ENCODE results near the gene PRKCE. TPM values are rescaled to one million over a fixed set of nuclear protein-coding genes. Genes with fewer than 3 reads are reported as not detected.
A peak's percentile ranks its signal among the peaks of the same experiment; 100 is the strongest.
"Not testable (repeated sequence)": the region's sequence is repeated elsewhere in the genome, so short reads cannot be mapped to it uniquely, and the experiment has no call there.

Gene PRKCE
- total RNA-seq, 1 donor from 2014 or later = 62.8 TPM

DNA sequence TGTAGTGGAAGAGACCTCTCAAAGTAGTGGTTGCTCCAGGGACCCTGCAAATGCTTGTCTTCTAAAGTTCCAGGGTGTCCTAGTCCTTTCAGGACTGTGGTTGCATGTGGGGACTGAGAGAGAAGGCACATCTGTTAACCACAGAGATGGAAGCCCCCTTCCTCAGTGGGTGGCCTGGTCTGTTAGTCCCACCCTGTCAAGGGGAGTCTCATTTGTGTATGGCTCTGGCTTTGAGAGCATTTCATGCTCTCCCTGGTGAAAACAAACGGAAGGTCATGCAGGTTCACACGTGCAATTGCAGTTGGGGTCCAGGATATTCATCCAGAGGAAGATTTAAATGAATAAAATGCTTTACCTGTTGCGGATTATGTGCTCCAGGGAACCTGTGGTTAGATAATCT is 219.6 kb downstream of the PRKCE start:
- no peak for FAIRE-seq
- no peak for DNase-seq (ENCODE audit: low spot score in 2 of 2)

DNA sequence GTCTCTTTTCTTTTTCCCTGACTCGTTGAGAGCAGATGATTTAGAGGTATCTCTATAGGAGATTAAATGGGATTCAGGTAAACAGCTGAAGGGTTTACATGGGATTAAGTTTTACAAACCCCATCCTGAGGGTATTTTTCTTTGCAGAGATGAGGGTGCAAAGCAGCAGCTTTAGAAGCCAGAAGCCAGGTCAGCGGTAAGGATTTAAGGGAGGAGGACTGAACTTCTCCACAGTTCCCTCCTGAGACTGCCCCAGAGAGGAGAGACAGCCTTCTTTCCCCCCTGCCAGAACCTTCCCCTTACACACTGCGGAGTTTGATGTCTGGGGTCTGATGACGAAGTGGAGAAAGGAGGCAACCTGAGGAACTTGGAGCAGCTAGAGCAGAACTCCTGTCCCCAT is 220.1 kb downstream of the PRKCE start:
- FAIRE-seq (no peak), DNase-seq (ENCODE audit: low spot score in 2 of 2) (no peak)

DNA sequence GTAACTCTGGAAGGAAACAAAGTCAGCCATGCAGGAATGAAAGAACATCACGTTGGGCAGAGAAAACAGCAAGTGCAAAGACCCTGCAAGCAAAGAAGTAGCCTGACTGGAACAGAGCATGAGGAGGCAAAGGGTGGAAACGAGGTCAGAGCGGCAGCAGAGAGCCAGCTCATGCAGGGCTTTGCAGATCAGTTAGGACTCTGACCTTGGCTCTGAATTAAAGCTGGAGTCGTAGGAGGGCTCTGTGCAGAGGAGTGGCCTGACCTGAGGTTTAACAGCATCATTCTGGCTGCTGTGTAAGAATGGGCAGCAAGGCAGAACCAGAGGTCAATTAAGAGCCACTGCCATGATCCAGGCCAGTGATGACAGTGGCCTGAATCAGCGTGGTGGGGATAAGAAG is 220.7 kb downstream of the PRKCE start:
- no peak for FAIRE-seq
- DNase-seq (ENCODE audit: low spot score in 2 of 2) = no peak

DNA sequence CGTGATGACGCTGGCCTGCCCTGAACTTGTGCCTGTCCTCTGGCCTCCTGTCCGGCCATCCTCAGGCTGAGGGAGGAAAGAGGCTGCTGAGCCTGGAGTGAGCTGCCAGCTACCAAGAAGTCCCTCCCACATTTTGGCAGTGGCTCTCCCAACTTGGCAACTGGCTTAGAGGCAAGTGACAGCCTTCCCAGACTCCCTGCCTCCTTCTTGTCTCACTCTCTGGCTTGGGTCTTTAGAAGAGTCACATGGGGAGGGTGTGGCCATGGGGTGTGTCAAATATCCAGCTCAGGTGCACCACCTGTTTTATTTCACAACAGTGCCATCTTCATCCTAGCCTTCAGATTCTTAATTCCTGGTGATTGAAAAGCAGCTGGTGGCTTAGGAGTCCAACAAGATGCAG is 222.9 kb downstream of the PRKCE start:
- DNase-seq (ENCODE audit: low spot score in 2 of 2) (peak in 1 of 2 donors; percentile 18), FAIRE-seq (no peak)

DNA sequence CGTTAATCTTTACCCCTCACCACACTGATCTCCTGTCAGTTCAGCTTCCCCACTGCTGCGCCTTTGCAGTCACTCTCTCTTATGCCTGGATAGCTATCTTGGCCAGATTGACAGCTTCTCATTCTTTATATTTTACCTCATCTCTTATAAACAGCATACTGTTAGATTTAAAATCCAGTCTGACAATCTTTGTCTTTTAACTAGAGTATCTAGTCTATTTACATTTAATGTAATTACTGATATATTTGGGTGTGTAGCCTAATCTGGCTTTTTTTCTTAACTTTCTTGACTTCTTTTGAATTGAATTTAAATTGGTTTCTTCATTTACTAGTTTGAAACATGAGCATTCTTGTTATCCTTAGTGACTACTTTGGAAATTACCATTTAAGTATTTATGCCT is 225.1 kb downstream of the PRKCE start:
- DNase-seq (ENCODE audit: low spot score in 2 of 2) (no peak), FAIRE-seq (no peak)

DNA sequence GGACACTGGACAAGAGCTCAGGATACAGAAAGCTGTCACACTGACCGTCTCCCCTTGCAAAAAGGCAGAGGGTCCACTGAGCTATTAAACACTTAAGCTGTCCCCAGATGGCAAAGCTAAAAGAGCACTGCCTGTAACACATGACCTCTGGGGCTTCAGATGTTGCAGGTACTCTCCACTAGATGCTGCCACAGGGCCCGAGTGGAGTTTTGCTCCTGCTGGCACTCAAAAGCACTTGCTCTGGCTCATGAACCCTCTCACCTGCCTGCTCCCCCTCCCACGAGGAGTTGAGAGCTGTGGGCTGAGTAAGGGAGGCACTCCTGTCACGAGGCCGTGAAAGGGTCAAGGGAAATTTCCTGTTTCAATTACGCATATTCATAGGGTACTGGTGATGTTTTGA is 227.9 kb downstream of the PRKCE start:
- DNase-seq (ENCODE audit: low spot score in 2 of 2) (no peak), FAIRE-seq (no peak)

DNA sequence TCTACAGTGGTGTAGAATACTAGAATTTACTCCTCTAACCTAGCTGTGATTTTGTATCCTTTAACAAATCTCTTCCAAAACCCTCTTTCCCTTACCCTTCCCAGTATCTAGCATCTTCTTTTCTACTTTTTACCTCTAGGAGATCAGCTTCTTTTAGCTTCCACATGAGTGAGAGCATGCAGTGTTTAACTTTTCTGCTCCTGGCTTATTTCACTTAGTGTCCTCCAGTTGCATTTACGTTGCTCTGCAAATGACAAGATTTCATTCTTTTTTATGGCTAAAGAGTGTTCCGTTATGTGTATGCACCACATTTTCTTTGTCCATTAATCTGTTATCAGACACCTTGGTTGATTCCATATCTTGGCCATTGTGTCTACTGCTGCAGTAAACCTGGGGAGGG is 228.5 kb downstream of the PRKCE start:
- DNase-seq (ENCODE audit: low spot score in 2 of 2) = no peak

DNA sequence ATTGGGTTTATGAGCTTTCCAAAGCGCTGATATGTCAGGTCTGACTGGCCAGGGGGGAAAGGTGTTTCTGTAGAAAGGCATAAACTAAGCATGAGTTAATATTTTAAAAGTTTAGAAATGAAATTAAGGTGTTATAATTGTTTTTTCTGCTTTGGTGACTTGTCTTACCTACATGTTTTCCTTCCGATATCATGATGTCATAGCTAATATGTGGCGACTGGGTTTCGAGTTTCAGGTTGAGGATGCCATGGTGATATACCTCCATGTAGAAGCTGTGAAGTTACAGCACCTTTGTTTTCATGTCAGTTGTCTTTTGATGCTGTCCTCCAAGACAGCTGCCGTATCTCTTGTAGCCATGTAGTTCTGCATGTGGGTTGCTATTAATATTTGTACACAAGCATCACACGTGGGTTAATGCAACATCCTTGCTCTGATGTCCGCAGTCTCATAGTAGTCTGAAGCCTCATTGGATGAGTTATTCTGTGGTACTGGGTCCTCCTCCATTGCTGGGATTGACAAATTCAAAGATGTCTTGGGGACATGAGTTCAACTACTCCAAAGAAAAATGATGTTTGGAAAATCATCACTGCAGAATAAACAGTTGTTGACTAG is 230.6 kb downstream of the PRKCE start:
- no peak for FAIRE-seq
- DNase-seq (ENCODE audit: low spot score in 2 of 2) = no peak

More for the DNA sequence above, 228.5 kb downstream of the PRKCE start:
- no peak for FAIRE-seq

DNA sequence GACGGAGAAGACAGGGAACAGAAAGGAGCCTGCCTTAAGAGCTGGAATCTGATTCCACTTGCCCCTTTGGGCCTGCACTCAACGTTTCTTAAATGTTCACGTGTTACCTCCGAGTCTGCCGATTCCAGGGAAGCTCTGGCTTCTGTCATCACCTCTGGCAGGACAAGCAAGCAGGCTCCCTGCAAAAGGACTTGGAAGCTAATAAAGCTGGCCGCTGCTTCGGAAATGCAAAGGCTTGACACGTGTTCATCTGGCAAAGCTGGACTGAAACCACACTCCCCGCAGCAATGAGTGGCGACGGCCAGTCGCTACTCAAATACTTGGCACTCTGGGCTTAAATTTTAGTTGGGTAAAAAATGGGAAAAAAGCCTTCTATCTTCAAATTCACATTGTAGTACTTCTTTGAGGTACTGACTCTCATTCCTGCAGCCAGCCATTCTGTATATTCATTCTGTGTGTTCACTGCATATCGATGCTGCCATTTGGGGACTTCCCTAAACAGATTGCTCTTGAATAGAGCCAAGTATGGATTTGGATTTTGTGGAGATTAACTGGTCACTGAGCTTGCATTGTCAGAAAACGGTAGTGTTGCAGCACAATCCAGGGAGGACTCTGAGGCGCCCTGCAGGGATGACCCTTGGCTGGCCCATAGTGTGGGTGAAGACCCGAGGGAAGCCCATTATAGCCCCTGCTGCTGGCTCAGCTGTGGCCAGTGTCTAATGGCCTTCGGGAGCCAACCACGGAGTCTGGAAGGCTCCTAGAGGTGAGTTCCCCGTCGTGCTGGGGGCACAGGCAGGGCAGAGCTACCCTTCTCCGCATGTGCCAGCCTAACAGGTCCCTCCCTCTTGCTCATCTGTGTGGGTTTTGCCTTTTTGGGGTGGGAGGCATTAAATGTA is 231.5 kb downstream of the PRKCE start:
- no peak for FAIRE-seq
- DNase-seq (ENCODE audit: low spot score in 2 of 2) = no peak

DNA sequence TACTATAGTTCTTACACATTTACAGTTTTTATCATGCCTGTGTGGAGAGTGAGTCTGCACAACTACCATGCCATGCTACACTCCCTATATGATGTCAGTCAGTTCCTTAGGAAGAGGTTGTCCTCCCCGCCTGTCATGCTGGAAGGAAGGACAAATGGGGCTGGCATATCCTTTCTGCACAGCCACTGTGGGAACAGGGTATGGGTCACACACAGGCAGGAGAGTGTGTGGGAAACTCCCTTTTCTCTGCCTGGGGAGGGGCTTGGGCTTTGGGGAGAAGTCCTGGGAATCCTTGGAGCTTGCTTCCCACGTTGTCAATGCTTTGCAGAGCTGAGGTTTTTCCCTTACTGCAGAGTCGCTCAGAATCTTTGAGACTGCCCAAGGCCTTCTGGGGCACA is 232.1 kb downstream of the PRKCE start:
- no peak for FAIRE-seq
- no peak for DNase-seq (ENCODE audit: low spot score in 2 of 2)

DNA sequence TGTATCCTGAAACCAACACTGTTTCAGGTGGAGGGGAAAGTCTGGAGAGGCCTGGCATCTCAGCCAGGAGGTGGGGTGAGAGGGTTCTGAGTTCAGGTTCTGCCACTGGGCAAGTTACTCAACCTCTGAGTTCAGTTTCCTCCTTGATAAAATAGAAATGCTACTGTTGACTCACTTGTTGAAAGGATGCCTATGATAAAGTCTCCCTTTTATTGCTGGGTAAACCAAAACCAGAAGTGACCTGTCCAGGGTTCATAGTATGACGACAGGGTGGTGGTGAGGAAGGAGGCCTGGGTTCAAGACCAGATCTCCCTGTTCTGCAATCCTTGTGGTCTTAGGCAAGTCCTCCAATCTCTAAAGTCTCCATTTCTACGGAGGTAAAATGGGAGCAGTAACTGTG is 232.7 kb downstream of the PRKCE start:
- FAIRE-seq (no peak), DNase-seq (ENCODE audit: low spot score in 2 of 2) (no peak)

DNA sequence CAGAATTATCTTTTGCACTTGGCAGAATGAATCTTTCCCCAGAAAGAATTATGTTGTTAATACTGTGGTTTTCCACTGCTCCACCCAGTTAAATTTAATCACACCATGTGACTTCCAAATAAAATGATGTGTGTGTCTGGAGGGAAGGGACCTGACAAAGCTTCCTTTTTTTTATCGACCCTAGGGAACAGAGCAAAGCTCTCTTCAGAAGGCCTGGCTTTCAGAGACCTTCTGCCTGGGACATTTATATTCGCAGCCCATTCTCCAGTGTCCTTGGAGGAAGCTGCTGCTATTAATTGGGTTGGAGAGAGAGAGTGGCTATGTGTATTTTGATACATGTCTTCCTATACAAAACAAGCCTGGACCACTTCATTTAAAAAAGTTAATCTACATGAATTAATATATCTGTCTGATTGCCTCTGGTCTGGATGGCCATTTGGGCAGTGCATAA is 233.7 kb downstream of the PRKCE start:
- peak in 1 of 2 donors; percentile 20 for DNase-seq (ENCODE audit: low spot score in 2 of 2)
- no peak for FAIRE-seq

DNA sequence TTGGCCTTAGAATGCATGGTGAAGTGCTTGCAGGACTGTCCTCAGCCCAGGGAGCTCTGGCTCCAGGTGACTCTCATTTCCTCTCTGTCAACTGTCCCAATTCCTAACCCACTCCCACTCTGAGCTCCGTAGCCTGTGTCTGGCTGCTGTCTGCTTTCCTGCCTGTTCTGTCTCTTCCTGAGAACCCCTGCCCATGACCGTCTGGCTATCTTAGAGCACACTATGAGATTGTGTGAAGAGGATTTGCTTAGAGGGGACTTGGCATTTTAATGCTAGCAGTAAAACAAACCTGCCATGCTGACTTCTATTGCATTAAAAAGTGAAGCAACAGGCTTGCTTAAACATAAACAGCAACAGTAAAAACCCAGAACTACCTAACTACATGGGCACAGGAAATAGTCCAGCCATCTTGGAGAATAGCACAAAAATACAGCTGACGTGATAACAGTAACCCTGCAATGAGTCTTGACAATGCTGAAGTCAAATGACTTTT is 234.7 kb downstream of the PRKCE start:
- DNase-seq (ENCODE audit: low spot score in 2 of 2) (no peak), FAIRE-seq (no peak)

DNA sequence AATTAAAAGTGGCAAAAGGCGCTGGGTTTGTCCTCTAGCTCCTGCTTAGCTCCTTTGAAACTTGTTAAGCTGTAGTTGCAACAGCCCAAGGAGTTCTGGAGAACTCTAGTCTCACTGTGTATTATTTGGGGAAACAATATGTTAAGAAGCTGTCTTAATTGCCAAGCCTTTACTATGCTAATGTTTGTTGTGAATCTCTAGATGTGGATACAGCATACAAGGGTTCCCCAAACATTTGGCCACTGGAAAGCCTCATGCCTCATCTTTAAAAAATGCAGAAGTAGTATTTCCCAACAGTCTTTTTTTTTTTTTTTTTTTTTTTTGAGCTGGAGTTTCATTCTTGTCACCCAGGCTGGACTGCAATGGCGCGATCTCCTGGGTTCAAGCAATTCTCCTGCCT is 236.7 kb downstream of the PRKCE start:
- DNase-seq (ENCODE audit: low spot score in 2 of 2) = no peak
- FAIRE-seq = no peak

DNA sequence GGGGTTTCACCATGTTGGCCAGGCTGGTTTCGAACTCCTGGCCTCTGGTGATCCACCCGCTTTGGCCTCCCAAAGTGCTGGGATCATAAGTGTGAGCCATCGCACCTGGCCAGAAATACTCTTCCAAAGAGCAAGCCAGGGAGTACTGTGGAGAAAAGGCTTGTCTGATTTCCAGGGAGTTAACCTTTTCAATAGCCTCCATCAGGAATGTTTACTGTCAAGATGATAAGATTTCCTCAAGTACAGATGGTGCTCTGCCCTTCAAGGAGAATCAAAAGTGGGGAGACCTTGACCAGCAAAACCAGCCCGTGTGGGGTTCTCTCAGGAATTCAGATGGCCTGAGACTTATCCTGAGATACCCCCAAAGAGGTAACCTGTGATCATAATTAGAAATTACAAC is 237.2 kb downstream of the PRKCE start:
- no peak for FAIRE-seq
- no peak for DNase-seq (ENCODE audit: low spot score in 2 of 2)

DNA sequence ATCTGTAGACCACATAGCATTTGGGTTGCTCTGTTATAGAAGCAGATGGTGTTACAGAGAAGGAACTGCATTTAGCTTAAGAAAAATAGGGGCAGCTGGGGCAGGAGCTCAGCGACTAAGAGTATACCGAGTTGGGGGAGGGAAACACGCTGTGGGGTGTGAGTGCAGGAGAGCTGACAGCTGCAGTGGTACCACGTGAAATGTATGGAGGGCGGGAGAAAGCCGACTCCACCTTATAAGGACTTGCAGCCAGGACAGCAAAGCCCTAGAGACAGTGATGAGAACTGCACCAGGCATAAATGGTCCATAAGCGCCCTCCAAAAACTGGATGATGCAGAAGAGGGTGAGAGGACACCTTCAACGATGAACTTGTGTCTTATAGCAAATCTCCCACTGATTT is 237.6 kb downstream of the PRKCE start:
- FAIRE-seq = no peak
- peak in 1 of 2 donors; percentile 24 for DNase-seq (ENCODE audit: low spot score in 2 of 2)

DNA sequence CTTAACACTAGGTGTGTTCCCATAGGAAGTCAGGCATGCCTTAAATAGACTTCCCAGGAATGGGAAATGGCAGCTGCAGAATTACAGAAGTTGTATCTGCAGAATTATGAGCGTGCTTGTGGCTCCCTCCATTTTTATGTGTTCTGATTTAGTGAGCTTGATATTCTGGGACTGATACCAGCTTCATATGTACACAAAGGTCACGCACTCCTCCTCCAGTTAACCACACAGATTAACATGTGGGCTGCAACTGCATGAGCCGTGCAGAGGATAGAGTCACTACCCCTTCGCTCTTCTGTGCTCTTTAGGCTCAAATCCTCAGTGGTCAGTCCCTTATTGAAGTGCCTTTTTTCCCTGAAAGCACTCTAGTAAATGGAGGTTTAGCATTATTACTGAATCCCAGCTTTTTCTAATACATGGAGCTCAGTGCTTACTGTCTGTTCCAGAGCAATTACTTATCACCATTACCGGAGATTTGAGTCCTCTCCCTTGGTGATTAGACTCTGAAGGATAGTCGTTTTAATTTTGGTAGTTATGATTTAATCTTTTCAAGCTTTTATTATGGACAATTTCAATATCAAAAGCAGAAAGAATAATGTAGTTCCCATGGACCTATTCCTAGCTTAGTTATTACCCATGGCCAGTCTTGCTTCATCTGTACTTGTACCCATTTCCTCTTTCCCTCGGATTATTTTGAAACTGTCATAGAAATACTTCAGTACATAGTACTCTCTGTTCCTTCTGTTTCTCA is 238.3 kb downstream of the PRKCE start:
- no peak for DNase-seq (ENCODE audit: low spot score in 2 of 2)
- no peak for FAIRE-seq

DNA sequence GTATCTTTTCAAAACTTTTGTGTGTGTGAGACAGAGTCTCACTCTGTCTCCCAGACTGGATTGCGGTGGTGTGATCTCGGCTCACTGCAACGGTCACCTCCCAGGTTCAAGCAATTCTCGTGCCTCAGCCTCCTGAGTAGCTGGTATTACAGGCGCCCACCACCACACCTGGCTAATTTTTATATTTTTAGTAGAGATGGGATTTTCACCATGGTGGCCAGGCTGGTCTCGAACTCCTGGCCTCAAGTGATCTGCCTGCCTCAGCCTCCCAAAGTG is 238.8 kb downstream of the PRKCE start:
- not testable (repeated sequence) for FAIRE-seq; DNase-seq (ENCODE audit: low spot score in 2 of 2)

DNA sequence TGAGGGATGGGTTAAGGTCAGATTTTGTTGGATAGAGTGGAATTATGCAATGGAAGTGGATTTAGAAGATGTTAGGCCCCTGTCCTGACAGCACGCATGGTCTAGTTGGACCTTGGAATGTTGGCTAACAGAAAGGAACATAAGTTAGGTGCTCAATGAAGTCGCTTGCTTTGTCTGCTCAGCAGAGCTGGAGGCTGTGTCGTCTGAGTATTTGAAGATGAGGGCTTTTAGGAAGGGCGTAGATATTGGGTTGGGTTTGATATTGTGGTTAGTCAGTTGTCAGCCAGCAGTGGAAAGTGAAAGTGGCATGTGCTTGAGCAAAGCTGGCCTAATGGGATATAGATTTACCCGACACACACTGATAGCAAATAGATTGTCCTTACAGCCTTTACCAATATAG is 239.3 kb downstream of the PRKCE start:
- DNase-seq (ENCODE audit: low spot score in 2 of 2) = no peak
- no peak for FAIRE-seq

DNA sequence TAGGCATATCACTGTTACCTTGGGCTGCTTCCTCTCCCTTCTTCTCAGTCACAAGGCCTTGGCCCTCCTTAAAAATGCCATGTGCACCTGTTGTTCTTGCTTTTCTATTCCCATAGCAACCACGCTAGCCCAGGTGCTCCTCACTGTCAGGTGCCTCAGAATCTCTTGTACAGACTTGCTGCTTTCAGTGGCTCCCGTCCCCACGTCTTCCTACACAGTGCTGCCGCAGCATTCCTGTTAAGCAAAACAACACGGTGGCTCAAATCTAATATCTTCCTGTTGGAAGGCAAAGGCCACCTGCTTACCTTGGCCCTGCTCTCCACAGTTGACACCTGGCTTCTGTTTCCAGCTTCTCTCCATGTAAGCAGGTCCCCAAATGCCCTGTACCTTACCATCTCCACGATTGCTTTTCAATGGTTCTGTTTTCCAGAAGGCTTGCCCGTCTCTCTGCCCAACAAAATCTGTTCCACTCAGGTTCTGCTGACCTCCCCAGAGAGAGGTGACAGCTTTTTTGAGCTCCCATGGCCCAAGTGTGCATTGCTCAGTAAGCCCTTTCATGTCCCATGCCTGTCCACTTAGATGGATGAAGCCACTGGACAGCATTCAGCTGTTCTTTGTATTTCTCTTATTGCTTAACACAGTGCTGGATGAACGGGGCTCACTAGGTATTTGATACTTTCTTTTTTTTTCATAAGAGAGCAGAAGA is 240.4 kb downstream of the PRKCE start:
- no peak for FAIRE-seq
- DNase-seq (ENCODE audit: low spot score in 2 of 2) = no peak

DNA sequence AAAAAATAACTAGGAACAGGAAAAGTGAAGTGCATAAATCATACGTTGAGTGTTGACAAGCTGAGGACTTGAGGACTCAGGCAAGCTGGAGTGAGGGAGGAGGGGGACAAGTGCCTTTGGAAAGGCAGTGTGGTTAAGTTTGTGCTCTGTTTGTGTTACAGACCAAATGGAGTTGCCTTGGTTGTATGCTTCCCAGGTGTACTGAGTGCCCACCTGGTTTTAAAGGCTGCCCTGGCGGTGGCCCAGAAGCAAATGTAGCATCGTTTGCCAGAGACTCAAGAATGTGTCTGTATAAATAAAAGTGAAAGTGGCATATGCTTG is 240.9 kb downstream of the PRKCE start:
- FAIRE-seq (no peak), DNase-seq (ENCODE audit: low spot score in 2 of 2) (no peak)

Data from frontal cortex (tissue), 4 donors.